Osteocyte (in vitro differentiated cells): Measurements from ENCODE around the gene MTCL1. TPM values are rescaled to one million over a fixed set of nuclear protein-coding genes. Genes with fewer than 3 reads are reported as not detected.

Experiments used
- DNase-seq: peaks from one replicate; pipeline ENCODE4 v3.0.0; 2021; ENCODE audit warnings: mixed read lengths; ENCODE audit not compliant: unreplicated experiment; ENCODE audit errors: extremely low spot score
- H3K27ac Mint-ChIP-seq: one replicate; pipeline ENCODE4 v1.8.0; 2021; ENCODE audit warnings: mild to moderate bottlenecking, mixed read lengths; ENCODE audit not compliant: unreplicated experiment
- H3K27me3 Mint-ChIP-seq: one replicate; pipeline ENCODE4 v1.8.0; 2021; ENCODE audit warnings: mixed read lengths; ENCODE audit not compliant: unreplicated experiment
- H3K36me3 Mint-ChIP-seq: one replicate; pipeline ENCODE4 v1.8.0; 2021; ENCODE audit warnings: mixed read lengths; ENCODE audit not compliant: unreplicated experiment
- H3K4me1 Mint-ChIP-seq: one replicate; pipeline ENCODE4 v1.8.0; 2021; ENCODE audit warnings: mixed read lengths; ENCODE audit not compliant: unreplicated experiment
- H3K4me3 Mint-ChIP-seq: one replicate; pipeline ENCODE4 v1.8.0; 2021; ENCODE audit warnings: mild to moderate bottlenecking, moderate library complexity, mixed read lengths; ENCODE audit not compliant: unreplicated experiment
- H3K9me3 Mint-ChIP-seq: one replicate; pipeline ENCODE4 v1.8.0; 2021; ENCODE audit warnings: mixed read lengths; ENCODE audit not compliant: unreplicated experiment
- total RNA-seq: library from RNA; stranded (reverse); gene quantifications from 2 replicates; pipeline ENCODE4 v1.2.1, GENCODE V29; 2021
- TF ChIP-seq, protein P1 (sequence below): fragments of 200-600 bp; sonication (generic); IDR thresholded peaks from 2 replicates; pipeline ENCODE4 v1.5.0; 2021; ENCODE audit warnings: antibody characterized with exemption, mild to moderate bottlenecking, moderate library complexity

Gene MTCL1
- total RNA-seq, 1 donor from 2014 or later = 56.9 TPM

DNA sequence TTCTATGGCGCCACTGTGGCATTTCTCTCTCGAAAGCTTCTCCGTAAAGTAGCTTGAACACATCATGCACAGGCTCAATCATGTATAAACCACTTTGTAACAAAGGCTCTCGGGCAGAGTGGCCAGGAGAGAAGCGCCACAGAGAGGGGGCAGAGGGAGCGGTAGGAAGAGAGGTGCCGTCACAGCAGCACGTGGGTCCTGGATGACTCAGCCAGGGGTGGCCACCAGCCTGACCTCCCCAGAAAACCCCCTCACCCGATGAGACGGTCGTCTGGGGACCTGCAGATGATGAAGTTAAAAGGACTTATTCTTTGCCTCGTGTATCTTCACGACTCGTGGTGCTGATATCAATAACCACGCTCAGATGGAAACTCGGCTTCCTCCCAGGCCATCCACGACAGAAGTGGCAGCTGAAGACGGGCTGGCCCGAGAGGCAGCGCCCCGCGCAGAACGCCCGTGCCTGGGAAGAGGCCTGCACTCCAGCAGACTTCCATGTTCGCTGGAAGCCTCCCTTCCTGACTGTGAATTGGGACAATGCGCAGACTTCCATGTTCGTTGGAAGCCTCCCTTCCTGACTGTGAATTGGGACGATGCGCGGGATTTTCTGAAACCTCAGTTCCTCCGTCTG, 46.4 kb upstream of the MTCL1 start:
- H3K27ac Mint-ChIP-seq = no peak overlapping the region
- H3K27me3 Mint-ChIP-seq = peaks cover 4% of the 10 kb centered on the region
- peaks cover 32% of the 10 kb centered on the region for H3K4me1 Mint-ChIP-seq
- no peaks in the 10 kb centered on the region for H3K36me3 Mint-ChIP-seq
- TF ChIP-seq, protein P1, sequence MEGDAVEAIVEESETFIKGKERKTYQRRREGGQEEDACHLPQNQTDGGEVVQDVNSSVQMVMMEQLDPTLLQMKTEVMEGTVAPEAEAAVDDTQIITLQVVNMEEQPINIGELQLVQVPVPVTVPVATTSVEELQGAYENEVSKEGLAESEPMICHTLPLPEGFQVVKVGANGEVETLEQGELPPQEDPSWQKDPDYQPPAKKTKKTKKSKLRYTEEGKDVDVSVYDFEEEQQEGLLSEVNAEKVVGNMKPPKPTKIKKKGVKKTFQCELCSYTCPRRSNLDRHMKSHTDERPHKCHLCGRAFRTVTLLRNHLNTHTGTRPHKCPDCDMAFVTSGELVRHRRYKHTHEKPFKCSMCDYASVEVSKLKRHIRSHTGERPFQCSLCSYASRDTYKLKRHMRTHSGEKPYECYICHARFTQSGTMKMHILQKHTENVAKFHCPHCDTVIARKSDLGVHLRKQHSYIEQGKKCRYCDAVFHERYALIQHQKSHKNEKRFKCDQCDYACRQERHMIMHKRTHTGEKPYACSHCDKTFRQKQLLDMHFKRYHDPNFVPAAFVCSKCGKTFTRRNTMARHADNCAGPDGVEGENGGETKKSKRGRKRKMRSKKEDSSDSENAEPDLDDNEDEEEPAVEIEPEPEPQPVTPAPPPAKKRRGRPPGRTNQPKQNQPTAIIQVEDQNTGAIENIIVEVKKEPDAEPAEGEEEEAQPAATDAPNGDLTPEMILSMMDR = no peak
- no peak overlapping the region for H3K4me3 Mint-ChIP-seq
- no peaks in the 10 kb centered on the region for H3K9me3 Mint-ChIP-seq
- DNase-seq = peak; percentile 79

GRCh38 chr18:8659609-8660242, 45.6 kb upstream of the MTCL1 start:
- Mint-ChIP-seq H3K27ac (no peak overlapping the region), H3K36me3 (no peaks in the 10 kb centered on the region), H3K4me3 (no peak overlapping the region), H3K4me1 (peaks cover 32% of the 10 kb centered on the region), H3K27me3 (no peaks in the 10 kb centered on the region), H3K9me3 (no peaks in the 10 kb centered on the region)
- TF ChIP-seq, protein P1 = no peak
- DNase-seq = peak; percentile 70

- Mint-ChIP-seq H3K27ac (no peak overlapping the region), H3K27me3 (no peaks in the 10 kb centered on the region), H3K4me3 (no peak overlapping the region), H3K36me3 (no peaks in the 10 kb centered on the region), H3K9me3 (no peaks in the 10 kb centered on the region), H3K4me1 (peaks cover 34% of the 10 kb centered on the region)
- TF ChIP-seq, protein P1 = no peak
- no peak for DNase-seq
Observed at GRCh38 chr18:8660316-8660715, 45.0 kb upstream of the MTCL1 start.

- peaks cover 32% of the 10 kb centered on the region for H3K4me1 Mint-ChIP-seq
- peak overlapping the region; percentile 72 for H3K27ac Mint-ChIP-seq
- H3K9me3 Mint-ChIP-seq = no peaks in the 10 kb centered on the region
- H3K36me3 Mint-ChIP-seq = no peaks in the 10 kb centered on the region
- TF ChIP-seq, protein P1 = no peak
- H3K27me3 Mint-ChIP-seq = no peaks in the 10 kb centered on the region
- H3K4me3 Mint-ChIP-seq = no peak overlapping the region
- DNase-seq = peak; percentile 76
Observed at GRCh38 chr18:8661754-8662559, 43.4 kb upstream of the MTCL1 start.
